ENCODE data around the gene ST7L.

GRCh38 chr1:112563341-112563740 is 55.6 kb downstream of the ST7L start:
- no peak for TF ChIP-seq BHLHE40 (IDR thresholded peaks at IDR 0.05; ENCODE audit: borderline replicate concordance)
- TF ChIP-seq ELF4 (IDR thresholded peaks at IDR 0.05), result no peak

All from HEK293T (cell line).